Large intestine (tissue), 3 donors: ENCODE data around the gene TMIGD3. TPM values are rescaled to one million over a fixed set of nuclear protein-coding genes. Genes with fewer than 3 reads are reported as not detected.
A peak's percentile ranks its signal among the peaks of the same experiment; 100 is the strongest.

Experiments used
- DNase-seq, 2 donors: peaks; one replicate each; pipeline versions ENCODE4 v3.0.0 to v3.0.0-alpha.2; 2013
- H3K27ac ChIP-seq: one replicate; pipeline ENCODE4 v1.5.1; 2013; ENCODE audit warnings: low read length
- H3K27me3 ChIP-seq: 2 replicates; pipeline ENCODE4 v1.6.1; 2013; ENCODE audit warnings: low read length; ENCODE audit not compliant: control insufficient read depth, insufficient read depth
- H3K36me3 ChIP-seq: 2 replicates; pipeline ENCODE4 v1.6.1; 2013; ENCODE audit warnings: low read length; ENCODE audit not compliant: control insufficient read depth, insufficient read depth
- H3K4me1 ChIP-seq: one replicate; pipeline ENCODE4 v1.6.1; 2013; ENCODE audit warnings: low read length; ENCODE audit not compliant: control insufficient read depth, insufficient read depth
- H3K4me3 ChIP-seq: one replicate; pipeline ENCODE4 v1.5.1; 2013; ENCODE audit warnings: low read length
- H3K9me3 ChIP-seq: one replicate; pipeline ENCODE4 v1.6.1; 2013; ENCODE audit warnings: mild to moderate bottlenecking, low read depth, low read length, moderate library complexity; ENCODE audit not compliant: control insufficient read depth
- WGBS: methylation state at CpG from one replicate; pipeline ENCODE4 v1.1.5; 2013; ENCODE audit warnings: low lambda C conversion rate; ENCODE audit not compliant: insufficient coverage; 5-methylcytosine and 5-hydroxymethylcytosine counted together
- polyA plus RNA-seq: library from polyadenylated mRNA; unstranded; fragments of 120-200 nt; gene quantifications from one replicate; pipeline ENCODE4 v1.2.1, GENCODE V29; 2013

Gene TMIGD3
- polyA plus RNA-seq, 1 donor = 1.4 TPM

DNA sequence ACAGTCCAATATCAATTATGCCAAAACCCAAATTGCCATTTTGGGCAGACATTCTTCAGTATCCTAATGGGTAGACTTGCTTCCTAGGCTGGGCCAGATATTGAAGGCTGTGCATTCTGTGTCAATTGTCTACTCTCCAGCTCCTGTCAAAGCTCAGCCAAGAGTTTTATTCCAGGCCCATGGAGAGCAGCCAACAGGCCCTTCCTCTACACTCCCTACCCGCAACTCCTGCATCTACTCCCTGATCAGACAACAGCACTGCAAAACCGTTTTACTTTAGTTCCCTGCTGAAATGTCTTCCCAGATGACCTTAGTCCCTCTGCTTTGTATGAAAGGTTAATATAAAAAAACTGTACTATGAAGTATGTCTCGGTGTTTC lies 6.6 kb upstream of the TMIGD3 start:
- no peaks in the 10 kb centered on the region for H3K27me3 ChIP-seq
- WGBS = 80% methylated on average over 1 of the region's 3 CpGs
- H3K4me1 ChIP-seq = peaks cover 54% of the 10 kb centered on the region
- no peak overlapping the region for H3K27ac ChIP-seq
- no peaks in the 10 kb centered on the region for H3K9me3 ChIP-seq
- no peak for DNase-seq
- no peaks in the 10 kb centered on the region for H3K36me3 ChIP-seq
- H3K4me3 ChIP-seq = no peak overlapping the region

DNA sequence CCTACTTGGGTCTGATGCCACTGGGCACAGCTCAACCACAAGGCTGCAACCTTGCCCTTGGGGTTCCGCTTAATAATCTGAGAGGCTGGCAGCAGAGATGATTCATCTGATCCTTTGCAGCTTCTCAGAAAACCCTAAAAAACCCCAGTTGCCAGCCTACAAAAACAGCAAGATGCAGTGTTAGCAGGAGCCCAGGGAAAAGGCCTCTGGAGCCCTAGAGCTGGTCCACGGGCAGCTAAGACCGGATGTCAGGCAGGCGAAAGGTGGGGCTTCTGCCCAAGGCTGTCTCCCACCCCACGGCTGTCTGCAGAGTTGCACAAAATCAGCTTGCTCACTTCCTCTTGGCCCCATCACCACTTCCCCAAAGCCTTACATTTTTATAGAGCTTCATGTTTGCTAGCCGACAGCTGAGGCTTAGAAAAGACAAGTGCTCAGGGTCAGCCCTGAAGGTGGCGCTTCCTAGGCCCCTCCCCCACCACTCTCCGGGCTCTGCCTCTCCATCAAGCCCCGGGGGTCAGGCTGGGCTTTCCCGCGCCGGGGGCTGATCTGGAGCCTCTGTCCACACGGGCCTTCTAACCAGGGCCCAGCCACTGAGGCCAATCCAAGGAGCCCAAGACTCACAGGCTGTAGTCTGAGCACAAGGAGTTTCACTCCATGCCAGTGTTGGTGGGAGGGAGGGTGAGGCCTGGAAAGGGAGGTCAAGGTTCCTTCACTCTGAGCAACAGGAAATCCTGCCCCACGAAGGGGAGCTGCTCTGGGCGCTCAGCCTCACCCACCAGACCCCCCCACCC lies 4.2 kb upstream of the TMIGD3 start:
- H3K27me3 ChIP-seq = no peaks in the 10 kb centered on the region
- no peaks in the 10 kb centered on the region for H3K9me3 ChIP-seq
- no peaks in the 10 kb centered on the region for H3K36me3 ChIP-seq
- H3K4me3 ChIP-seq = peak overlapping the region; percentile 28
- peak in 1 of 2 donors; percentile 57 for DNase-seq
- no CpG with 5 or more reads among the region's 15 CpGs for WGBS
- peaks cover 42% of the 10 kb centered on the region for H3K4me1 ChIP-seq
- peak overlapping the region; percentile 95 for H3K27ac ChIP-seq

DNA sequence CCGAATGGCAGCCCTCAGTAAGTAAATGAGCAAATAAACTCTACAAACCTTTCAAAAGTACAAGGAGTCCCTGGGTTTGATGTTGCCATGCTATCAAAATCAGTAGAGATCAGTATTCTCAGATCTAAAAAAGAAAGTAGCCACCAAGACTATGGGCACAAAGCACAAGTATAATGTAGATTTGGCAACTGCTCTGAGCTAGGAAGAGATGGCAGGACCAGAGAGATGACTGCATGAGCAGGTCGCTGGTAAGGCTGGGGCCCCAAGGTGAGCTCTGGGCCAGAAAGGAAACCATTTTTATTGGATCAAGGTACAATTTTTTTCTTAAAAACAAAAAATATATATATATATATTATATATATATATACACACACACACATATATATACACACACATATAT lies 3.1 kb upstream of the TMIGD3 start:
- Histone ChIP-seq H3K9me3 (no peaks in the 10 kb centered on the region), H3K27me3 (no peaks in the 10 kb centered on the region), H3K4me3 (no peak overlapping the region), H3K4me1 (peaks cover 33% of the 10 kb centered on the region), H3K27ac (no peak overlapping the region), H3K36me3 (no peaks in the 10 kb centered on the region)
- no CpG with 5 or more reads among the region's 2 CpGs for WGBS
- DNase-seq = no peak

DNA sequence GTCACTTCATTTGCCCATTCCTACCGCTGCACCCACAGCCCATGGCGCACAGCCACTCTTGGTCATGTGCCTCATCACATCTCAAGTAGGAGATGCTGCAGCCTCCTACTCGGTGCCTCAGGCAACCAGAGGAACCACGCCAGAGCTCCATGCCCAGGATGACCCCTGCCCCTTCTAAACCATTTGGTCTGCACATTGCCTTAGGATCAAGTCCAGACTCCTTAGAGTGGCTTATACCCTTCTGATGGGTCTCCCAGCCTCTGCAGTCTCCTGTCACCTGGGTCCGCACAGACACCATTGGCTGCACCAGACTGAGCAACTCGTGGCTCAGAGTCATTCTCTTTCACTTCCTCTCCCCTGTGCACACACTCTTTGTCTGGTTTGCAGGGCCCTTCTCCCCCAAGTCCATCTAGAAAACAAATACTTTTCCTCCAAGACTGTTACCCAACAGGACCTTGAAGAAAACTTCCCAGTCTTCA lies 2.2 kb upstream of the TMIGD3 start:
- Histone ChIP-seq H3K4me1 (peaks cover 27% of the 10 kb centered on the region), H3K36me3 (no peaks in the 10 kb centered on the region), H3K27ac (no peak overlapping the region), H3K4me3 (no peak overlapping the region), H3K9me3 (no peaks in the 10 kb centered on the region), H3K27me3 (no peaks in the 10 kb centered on the region)
- WGBS = no CpG with 5 or more reads among the region's 6 CpGs
- DNase-seq = no peak

DNA sequence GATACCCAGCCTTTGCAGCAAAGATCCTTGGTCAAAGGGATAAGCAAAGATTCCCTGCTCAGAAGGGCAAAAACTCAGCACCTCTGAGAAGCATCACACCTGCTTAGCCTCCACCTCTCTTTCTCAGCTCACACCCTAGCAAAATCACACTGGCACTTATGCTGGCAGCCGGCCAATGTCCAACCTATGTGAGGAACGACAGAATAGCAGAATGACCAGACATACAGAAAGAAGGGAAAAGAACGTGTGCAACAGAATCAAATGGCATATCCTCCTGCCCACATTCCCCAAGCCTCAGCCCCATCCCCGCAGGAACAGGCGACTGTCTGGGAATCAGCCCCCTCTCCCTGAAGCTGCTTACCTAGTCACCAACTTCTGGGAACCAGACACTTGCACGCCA lies 664 bp upstream of the TMIGD3 start:
- Histone ChIP-seq H3K27me3 (no peaks in the 10 kb centered on the region), H3K36me3 (no peaks in the 10 kb centered on the region), H3K4me1 (peaks cover 18% of the 10 kb centered on the region), H3K4me3 (no peak overlapping the region), H3K9me3 (no peaks in the 10 kb centered on the region), H3K27ac (no peak overlapping the region)
- DNase-seq = no peak
- no CpG with 5 or more reads among the region's 6 CpGs for WGBS

DNA sequence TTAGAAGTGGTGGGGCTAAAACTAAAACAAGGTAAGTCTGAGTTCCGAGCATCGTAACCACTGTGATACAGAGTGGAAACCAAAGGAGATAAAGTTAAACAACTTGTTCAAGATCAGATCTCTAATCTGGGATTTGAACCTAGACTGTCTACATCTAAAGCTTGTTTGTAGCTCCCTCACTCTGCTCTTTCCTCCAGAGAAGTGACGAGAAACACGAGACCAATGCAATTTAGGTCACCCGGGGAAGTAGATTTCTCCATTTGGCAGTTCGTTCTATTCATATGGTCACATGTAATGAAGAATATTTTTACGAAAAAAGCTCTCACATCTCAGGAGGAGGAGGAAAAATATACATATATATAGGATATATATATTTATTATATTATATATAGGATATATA lies 1.8 kb downstream of the TMIGD3 start:
- Histone ChIP-seq H3K36me3 (no peaks in the 10 kb centered on the region), H3K9me3 (no peaks in the 10 kb centered on the region), H3K27me3 (no peaks in the 10 kb centered on the region), H3K4me3 (no peak overlapping the region), H3K4me1 (no peaks in the 10 kb centered on the region), H3K27ac (no peak overlapping the region)
- no peak for DNase-seq
- WGBS = 100% methylated on average over 2 of the region's 7 CpGs

DNA sequence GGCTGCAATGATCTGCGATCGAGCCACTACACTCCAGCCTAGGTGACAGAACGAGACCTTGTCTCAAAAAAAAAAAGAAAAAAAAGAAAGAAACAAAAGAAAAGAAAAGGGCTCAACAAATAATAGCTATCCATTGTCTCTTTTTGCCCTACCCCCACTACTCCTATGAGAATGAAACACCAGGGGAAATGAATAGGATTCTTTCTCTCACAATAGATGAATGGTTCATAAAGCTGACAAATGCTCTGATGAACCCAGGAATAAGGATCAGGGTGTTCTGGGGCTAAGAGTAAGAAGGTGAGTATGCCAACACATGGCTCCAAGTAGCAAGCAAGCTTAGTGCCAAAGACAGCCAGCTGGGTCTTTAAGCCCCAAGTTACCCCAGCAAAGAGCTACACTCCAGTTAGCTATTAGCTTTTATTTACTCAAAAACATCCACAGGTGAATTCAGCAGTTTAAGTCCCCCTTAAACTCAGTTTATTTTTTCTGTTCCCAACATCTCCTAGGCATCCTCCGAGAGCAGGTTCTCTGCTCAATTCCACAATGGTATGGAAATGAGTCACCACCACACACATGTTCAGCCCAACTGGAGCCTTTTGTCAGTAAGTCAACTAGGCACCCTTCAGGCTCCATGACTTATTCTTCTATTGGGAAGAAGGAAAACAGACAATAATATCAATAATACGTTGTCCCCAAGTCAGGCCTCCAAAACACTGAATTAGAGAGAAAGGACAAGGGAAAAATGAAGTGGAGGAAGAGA lies 4.2 kb downstream of the TMIGD3 start:
- 100% methylated on average over 1 of the region's 5 CpGs for WGBS
- no peak for DNase-seq
- no peaks in the 10 kb centered on the region for H3K9me3 ChIP-seq

DNA sequence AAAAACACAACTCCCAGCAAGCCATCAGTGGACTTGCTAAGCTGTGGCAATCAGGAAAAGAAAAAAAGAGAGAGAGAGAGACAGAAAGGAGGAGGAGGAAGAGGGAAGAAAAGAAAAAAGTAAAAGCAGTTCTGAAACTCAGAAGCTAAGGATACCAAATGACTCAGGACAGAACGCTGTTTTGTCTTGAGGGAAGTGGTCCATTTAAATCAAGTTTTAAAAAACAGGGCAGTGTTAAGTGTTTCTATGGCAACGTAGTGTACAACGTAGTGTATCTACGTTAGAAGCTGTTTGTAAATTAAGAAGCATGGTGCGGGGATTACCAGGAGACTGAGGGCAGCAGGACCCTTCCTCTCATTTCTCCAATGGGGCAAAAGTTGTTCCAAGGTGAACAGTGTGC lies 5.8 kb downstream of the TMIGD3 start:
- DNase-seq = no peak
- 71% methylated on average over 1 of the region's 5 CpGs for WGBS
- Histone ChIP-seq H3K27me3 (peaks cover 3% of the 10 kb centered on the region), H3K36me3 (no peaks in the 10 kb centered on the region), H3K4me1 (no peaks in the 10 kb centered on the region), H3K27ac (no peak overlapping the region), H3K4me3 (no peak overlapping the region), H3K9me3 (no peaks in the 10 kb centered on the region)

More for the DNA sequence above, 4.2 kb downstream of the TMIGD3 start:
- H3K36me3 ChIP-seq = no peaks in the 10 kb centered on the region
- H3K27ac ChIP-seq = no peak overlapping the region
- H3K27me3 ChIP-seq = peaks cover 3% of the 10 kb centered on the region
- no peaks in the 10 kb centered on the region for H3K4me1 ChIP-seq
- H3K4me3 ChIP-seq = no peak overlapping the region

DNA sequence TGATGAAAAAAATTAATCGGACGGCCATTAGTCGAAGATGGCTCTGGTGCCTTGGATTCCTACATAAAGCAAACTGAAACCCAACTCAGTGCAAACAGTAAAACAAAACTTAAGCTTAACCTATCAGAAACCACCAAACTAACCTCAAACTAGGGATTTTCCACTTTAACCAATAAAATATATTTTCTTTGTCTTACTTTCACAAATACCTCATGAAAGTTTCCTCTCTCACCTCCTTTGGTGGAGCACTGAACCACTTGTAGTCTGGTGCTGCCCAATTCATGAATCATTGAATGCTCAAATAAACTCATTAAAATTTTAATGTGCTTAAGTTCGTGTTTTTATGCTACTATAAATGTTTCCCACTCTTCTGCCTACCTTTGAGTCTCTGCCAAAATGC lies 7.0 kb downstream of the TMIGD3 start:
- WGBS = 83% methylated on average over 1 of the region's 4 CpGs
- DNase-seq = no peak
- Histone ChIP-seq H3K4me3 (no peak overlapping the region), H3K9me3 (no peaks in the 10 kb centered on the region), H3K36me3 (no peaks in the 10 kb centered on the region), H3K4me1 (no peaks in the 10 kb centered on the region), H3K27ac (no peak overlapping the region), H3K27me3 (peaks cover 3% of the 10 kb centered on the region)

DNA sequence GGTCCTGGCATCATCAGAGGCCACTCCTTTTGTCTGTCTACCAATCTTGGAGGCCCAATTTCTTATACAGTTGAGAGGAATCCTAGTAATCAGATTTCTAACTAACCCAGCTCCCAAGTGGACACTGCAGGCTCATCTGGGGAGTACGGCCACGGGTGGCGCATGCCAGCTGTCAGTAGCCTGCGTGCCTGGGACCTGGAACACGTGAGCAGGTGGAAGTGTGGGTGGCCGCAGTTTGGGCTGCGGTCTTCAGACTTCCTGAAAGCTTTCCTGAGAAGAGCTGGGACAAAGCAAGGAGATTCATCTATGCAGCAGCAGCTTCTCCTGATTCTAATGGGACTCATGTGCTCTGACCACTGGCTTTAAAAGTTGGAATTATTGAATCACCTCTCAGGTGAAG lies 12.4 kb downstream of the TMIGD3 start:
- no peak overlapping the region for H3K4me3 ChIP-seq
- H3K27ac ChIP-seq = no peak overlapping the region
- WGBS = no CpG with 5 or more reads among the region's 7 CpGs
- no peaks in the 10 kb centered on the region for H3K27me3 ChIP-seq
- no peak for DNase-seq
- H3K4me1 ChIP-seq = no peaks in the 10 kb centered on the region
- H3K9me3 ChIP-seq = no peaks in the 10 kb centered on the region
- no peaks in the 10 kb centered on the region for H3K36me3 ChIP-seq
